ENCODE data around the gene CYTH1.
"Not testable (repeated sequence)": the region's sequence is repeated elsewhere in the genome, so short reads cannot be mapped to it uniquely, and the experiment has no call there.

Gene CYTH1

DNA sequence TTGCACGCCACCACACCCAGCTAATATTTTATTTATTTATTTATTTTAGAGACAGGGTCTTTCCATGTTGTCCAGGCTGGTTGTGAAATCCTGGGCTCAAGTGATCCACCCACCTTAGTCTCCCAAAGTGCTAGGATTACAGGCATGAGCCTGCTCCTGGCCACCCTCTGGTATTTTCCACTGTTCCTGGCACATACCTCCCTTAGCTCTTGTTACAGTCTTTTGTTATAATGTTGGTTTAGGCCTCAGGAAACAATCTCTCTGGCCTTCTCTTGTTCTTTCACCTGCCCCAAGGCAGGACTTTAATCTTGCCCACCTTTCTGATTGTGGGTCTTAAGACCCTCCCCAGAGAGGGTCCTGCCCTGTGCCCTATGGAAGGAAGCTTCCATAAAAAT, 3.6 kb upstream of the CYTH1 start:
- no peak for FAIRE-seq

DNA sequence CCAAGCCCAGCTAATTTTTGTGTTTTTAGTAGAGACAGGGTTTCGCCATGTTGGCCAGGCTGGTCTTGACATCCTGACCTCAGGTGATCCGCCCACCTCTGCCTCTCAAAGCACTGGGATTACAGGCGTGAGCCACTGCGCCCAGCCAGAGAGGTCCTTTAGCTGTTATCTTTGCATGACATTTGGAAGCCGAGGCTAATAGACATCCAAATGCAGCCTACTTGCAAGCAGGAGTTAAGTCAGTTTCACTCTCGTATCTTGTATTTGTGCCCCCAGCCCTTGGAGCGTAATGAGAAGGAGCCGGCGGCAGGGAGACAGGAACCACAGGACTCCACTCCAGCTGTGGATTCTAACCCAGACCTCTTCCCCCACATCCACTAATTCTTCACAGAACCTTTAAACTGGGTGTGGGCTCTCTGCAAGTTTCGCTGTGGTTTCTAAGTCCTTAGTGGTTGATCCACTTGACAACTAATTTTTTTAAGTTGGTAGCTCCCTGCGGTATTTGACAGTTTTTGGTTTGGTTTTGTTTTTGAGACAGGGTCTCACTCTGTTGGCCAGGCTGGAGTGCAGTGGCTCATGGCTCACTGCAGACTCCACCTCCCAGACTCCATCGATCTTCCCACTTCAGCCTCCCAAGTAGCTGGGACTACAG, 3.1 kb upstream of the CYTH1 start:
- no peak for FAIRE-seq

DNA sequence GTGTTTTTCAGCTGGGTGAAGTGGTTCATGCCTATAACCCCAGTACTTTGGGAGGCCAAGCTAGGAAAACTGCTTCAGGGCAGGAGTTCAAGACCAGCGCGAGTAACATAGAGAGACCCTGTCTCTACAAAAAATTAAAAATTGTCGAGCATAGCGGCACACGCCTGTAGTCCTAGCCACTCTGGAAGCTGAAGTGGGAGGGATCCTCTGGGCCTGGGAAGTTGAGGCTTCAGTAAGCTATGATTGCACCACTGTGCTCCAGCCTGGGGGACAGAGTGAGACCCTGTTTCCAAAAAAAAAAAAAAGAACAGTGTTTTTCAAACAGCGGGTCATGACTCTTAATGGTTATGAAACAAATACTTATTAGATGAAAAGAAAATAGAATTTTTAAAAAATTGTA, 2.3 kb upstream of the CYTH1 start:
- no peak for FAIRE-seq

DNA sequence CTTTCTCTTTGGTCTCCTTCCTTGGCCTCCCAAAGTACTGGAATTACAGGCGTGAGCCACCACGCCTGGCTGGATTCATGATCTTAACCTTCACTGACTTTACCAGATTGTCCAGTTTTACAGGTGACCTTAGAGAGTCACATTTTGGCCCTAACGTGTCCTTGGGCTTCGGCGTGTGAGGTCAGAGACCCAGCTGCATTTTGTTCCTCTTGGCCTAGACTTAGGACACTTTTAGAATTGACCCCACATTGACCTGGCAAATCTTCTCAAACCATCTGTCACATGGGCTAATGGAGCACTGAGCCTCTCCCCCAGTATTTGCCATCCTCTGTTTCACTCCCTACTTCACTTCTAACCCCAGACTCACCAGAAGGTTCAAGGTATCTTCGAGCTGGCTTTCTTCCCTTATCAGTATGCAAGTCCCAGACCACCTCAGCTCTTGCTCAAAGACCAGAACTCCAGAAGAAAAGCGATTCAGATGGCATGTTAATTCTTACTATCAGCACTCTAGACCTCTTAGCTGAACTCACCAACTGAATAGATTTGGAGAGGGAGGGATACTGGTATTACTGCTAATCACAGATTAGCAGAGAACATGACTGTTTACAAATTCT, 1.7 kb upstream of the CYTH1 start:
- FAIRE-seq = no peak

DNA sequence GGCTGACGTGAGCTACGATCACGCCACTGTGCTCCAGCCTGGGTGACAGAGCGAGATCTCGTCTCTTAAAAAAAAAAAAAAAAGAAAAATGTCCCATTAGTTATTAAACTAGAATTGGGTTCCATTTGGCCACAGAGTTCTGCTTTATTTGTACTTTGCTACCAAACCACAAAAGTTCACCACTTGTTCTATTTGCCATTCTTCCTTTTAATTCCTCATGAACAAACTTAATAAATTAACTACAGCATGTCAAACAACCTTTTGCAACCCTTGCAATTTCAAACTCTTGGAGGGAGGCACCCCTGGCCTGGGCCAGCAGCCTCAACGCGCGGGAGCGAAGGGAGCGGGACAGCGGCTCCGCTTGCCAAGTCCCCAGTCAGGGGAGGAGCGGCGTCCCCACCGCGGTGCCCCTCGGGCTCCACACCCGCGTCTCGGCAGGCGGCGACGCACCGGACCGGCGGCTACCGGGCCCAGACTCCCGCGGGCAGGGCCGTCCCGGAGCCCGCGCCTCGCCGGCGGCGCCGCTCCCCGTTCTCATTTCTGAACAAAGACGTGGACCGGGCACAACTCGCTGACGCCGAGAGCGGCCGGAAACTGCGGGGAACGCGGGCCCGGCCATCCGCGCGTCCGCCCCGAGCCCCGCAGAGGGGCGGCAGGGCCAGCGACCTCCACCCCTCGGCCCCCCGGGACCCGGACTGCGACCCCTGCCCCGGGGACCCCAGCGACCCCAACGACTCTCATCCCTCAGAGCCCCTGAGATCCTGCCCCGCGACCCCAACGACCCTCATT, 775 bp downstream of the CYTH1 start:
- FAIRE-seq = no peak

DNA sequence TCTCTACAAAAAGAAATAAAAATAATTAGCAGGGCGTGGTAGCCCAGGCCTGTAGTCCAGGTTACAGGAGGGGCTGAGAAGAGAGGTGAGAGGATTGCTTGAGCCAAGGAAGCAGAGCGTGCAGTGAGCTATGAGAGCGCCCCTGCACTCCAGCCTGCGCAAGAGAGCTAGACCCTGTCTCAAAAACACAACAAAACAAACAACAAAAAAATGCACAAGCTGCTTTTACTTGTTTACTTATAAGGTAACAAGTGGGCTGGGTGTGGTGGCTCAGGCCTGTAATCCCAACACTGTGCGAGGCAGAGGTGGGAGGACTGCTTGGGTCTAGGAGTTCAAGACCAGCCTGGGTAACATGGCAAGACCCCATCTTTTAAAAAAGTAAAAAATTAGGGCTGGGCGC, 1.7 kb downstream of the CYTH1 start:
- FAIRE-seq = no peak

DNA sequence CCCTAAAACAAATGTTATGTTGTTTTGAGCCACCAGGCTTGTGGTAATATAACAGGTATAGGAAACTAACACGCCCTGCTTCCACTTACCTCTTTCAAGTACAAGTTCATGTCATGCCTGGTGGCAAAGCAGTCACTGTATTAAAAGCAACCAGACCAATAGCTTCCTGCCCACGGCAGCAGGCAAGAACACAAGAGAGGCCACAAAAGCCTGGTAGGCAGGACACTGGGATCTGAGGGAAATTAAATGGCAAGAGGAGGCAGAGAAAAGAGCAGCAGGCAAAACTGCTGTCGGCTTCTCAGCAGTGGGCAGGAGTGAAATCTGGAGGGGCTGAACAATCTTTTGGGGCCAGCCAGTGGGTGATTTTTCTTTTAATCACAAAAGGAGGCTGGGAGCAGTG, 2.2 kb downstream of the CYTH1 start:
- FAIRE-seq = no peak

DNA sequence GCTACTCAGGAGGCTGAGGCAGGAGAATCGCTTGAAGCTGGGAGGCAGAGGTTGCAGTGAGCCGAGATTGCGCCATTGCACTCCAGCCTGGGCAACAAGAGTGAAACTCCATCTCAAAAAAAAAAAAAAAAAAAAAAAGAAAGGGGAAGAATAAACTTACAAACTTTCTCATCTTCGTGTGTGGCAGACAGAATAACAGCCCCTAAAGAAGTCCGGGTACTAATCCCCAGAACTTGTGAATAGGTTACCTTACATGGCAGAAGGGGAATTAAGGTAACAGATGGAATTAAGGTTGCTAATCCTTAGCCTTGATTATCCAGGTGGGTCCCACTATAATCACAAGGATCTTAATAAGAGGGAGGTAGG, 2.8 kb downstream of the CYTH1 start:
- FAIRE-seq = not testable (repeated sequence)

DNA sequence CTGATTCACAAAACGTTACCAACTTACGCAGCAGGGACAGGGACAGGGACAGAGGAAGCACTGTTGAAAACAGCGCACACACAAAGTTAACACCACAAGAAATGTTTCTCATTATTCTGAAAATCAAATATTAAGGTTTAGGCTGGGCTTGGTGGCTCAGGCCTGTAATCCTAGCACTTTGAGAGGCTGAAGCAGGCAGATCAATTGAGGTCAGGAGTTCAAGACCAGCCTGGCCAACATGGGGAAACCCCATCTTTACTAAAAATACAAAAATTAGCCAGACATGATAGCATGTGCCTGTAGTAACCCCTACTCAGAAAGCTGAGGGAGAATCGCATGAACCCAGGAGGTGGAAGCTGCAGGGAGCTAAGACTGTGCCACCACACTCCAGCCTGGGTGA, 4.2 kb downstream of the CYTH1 start:
- FAIRE-seq = no peak

DNA sequence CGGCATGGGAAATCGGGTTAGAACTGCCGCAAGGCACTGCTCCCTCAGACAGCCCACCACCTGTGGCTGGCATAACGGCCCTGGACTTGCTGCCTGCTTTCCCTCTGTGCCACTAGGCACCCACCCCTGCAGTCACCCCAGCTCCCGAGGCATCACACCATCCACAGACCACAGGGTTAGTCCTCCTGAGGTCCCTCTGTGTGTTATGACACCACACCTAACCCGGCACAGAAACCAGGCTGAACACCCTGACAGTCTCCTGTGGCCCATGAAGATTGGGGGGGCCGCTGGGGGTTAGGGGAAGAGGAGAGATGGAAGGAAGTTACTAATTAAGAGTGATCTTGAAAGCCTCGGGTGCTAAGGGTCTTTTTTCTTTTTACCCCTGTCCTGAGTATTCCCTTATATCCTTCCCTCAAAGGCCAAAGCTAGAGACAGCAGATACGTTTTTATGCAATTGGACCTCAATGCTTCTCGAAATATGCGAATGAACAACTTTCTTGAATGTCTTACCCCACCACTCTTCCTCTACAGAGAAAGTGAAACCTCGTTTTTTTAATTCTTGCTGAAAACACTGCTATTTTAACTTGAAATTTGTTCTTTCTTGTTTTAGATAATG, 7.0 kb downstream of the CYTH1 start:
- FAIRE-seq = no peak

DNA sequence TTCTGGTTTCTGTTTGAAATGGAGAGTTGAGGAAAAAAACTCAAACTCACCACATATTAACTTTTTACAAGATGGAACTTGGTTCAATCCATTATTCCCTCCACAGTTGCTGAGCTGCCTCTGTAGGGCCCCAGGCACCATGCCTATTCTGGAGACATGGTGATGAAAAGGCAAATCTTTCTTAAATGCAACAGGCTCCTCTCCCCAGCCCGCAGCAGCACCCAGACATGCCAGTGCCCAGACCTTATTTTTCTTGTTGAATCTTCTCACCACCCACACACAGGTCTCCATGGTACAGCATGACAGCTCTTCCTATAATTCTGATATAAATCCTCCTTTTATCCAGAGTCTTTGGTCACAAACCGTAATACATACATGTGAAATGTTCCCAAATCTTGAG, 7.6 kb downstream of the CYTH1 start:
- no peak for FAIRE-seq

DNA sequence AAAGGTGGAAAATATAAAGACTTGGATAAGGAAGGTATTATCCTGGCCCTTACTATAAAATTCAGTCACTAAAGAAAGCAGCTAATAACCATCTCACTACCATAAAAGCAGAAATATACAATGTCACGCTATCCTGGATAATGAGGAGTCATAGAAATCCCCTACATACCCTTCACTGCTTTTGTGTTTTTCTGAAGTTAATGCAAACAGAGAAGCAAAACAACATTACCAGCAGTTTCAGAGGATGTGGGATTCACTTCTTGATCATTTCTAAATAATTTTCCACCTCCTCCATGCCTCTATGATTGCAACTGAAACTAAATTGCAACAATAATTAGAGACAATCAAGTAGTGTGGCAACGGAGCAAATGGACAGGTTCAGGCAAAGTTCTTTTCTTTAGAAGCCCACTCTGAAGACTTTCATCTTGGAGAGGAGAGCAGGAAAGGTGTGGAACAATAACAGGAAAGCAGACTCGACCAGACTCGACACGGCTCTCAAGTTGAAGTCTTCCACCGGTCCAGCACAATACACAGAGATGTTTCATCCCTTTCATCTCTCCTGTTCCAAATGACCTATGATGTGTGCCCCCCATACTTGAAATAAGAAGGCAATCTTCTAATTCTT, 10.2 kb downstream of the CYTH1 start:
- FAIRE-seq = no peak

DNA sequence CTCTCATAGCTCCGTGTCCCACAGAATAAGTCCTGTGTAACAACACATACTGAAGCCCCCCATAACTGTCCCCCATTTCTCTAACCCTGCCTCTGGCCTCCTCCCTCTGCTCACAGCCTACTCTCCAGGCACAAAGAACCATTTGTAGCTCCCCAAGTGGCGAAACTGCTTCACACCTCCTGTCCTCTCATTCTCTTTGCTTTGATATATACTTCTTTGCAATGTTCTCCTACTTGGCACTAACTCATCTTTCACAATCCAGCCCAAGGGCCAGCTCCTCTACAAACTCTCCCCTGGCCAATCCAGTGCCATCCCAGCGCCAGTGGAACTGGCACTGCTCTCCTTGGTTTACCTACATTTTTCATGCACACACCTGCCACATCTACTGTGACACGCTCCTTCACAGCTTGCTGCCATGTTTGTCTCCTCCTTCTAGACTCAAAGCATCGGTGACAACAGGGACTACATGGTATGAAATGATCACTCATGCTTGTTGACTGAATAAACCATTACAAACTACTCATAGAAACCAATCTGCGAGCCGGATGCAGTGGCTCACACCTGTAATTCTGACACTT, 12.8 kb downstream of the CYTH1 start:
- no peak for FAIRE-seq

DNA sequence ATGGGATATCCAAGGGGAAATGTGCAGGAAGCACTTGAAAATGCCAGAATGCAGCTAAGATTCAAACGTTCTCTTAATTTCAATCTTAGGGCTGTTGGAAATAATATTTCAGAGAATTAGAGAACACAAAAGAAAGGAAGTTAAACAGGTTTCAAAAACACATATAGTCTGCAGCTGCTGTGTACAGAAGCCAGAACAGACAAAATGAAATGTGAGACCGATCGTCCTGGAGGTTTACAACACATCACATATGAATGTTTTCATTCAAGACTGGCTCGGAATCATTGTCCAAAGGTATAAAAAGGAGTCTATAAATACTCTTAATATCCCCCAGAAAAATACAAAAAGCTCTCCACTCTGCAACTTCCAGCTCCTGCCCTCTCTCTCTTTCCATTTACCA, 14.3 kb downstream of the CYTH1 start:
- FAIRE-seq = no peak

DNA sequence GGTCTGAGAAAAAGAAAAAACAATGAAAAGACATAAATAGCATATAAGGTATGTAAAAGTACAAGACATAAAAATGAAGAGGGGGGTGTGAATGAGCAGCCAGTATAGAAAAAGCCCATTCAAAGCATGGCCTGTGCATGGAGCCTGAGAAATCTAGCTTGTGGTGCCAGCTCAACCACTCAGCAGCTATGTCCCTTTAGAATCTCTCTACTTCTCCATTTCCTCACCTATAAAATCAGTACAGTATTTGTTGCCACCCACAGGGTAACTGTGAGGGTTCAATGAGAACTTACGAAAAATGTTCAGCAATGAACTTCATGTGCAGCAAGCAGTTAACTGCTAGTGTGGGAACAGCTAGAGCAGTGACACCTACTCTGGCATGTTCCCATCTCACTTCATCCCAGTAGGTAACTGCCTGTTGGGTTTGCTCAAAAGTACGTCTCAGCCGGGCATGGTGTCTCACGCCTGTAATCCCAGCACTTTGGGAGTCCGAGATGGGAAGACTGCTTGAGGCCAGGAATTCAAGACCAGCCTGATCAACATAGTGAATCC, 15.3 kb downstream of the CYTH1 start:
- FAIRE-seq = no peak

DNA sequence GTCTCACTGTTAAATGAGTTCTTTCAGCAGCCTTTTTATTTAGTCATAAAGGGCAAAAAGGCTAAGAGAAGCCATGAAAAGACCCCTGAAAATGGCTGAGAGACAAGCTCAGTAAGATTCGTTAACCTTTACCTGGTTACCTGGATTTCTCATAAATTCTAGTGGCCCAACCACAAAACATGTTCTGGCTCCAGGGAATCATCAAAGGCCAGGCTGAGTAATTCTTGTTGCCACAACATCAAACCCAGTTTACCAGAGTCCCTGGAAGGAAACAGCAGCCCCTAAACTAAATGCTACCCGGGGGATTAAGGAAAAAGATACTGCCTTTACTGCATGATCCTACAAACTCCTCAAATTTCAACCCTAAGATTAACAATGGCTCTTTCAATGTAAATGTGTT, 15.8 kb downstream of the CYTH1 start:
- no peak for FAIRE-seq

DNA sequence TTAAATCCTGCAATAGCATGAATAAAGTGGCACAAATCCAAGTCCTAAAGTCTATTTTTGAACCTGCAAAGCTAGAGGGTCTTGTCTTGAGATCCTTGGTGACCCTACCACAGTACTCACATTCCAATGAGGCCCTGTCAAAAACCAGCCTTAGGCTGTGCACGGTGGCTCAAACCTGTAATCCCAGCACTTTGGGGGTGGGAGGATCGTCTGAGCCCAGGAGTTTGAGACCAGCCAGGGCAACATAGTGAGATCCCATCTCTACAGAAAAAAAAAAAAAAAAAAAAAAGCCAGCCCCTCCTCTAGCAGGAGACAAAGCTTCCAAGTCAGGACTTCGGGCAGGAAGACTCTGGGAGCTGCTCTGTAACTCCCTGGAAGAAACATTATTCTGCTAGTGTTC, 16.3 kb downstream of the CYTH1 start:
- no peak for FAIRE-seq

DNA sequence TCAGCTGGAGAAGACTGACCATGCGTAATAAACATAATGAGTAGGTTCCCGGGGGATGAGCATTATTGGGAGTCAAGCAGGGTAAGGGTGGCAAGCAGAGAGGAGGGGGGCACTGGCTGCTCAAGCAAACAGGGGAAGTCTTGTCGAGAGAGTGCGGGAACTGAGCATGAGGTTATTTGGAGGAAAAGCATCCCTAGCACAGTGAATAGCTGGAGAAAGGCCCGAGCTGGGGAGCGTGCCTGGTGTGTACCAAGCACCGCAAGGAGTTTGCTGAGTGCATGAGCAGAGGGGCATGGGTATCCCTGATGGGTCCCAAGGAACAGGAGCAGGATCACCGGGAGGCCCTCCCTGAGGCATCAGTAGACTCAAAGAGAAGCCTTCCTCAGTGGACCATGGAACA, 17.2 kb downstream of the CYTH1 start:
- FAIRE-seq = no peak

DNA sequence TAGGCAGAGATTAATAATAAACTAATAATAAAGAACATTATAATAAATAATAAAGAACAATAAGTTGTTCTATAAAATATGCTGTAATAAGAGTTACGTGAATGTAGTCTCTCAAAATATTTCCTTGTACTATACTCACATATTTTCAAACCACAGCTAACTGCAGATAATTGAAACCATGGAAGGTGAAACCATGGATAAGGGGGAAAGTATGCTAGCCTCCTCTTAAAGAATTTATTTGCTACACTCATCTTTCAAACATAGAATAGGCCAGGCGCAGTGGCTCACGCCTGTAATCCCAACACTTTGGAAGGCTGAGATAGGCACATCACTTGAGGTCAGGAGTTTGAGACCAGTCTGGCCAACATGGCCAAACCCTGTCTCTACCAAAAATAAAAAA, 18.5 kb downstream of the CYTH1 start:
- no peak for FAIRE-seq

DNA sequence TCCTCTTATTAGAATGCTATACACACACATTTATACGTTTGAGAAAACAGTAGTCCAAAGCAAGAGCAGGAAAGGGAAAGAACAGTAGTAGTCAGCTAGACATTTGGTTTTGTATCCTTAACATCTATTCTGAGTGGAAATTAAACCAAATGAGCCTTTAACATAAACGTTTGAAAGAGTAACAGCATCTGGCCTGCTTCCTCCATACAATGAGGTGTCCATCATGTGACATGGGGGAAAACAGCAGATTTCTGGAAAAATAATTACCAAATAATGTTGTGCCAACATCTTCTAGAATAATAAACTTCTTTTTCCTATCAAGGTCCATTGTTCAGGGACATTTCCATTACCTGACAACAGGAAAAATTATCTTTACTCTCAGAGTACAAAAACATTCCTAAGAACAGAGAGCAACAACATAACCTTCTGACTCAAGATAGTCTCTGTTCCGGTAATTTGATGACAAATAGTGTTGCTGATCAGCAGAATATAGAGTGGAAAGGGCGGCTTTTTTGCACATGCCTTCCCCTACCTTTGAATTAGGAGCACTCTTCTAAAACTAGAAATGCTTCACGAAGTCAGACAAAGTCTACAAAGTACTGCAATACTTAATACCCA, 20.2 kb downstream of the CYTH1 start:
- FAIRE-seq = no peak

DNA sequence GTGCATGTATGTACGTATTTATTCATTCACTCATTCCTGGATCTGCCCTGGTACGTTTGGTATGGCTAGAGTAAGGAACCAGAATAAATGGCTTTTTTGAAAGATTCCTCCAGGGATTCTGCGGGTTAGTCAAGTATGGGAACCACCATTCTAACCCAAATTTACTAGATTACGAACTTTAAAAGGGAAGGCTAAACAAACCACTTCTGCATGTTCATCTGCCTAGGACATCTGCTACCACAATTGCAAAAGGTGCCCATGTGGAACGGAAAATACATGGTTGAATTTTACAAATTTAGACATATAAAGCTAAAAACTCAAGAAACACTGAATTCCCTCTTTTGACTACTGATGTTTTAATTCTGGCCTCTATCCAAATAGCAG, 22.1 kb downstream of the CYTH1 start:
- no peak for FAIRE-seq

Measured in colon (tissue), 2 donors.